Measurements from ENCODE around the gene RIN3. TPM values are rescaled to one million over a fixed set of nuclear protein-coding genes. Genes with fewer than 3 reads are reported as not detected.

Gene RIN3
- total and polyA plus RNA-seq, 2 donors (not counting 3 experiments of a cell fraction or from before 2014, with no cell fraction given): 5.1 to 20.8 TPM

GRCh38 chr14:92473261-92473968 is 40.2 kb upstream of the RIN3 start:
- H3K4me2 ChIP-seq (ENCODE audit: insufficient read depth, low read length): no peak overlapping the region
- H3K27ac ChIP-seq (ENCODE audit: insufficient read depth, low read depth, low read length): no peak overlapping the region
- TF ChIP-seq POLR2A (IDR thresholded peaks at IDR 0.05; ENCODE audit: low read depth, low read length): no peak
- TF ChIP-seq MYC (IDR thresholded peaks at IDR 0.05; ENCODE audit: low read depth, low read length): no peak
- no peak for TF ChIP-seq GATA2 (IDR thresholded peaks at IDR 0.05; ENCODE audit: insufficient read depth, insufficient read length, low read depth, low read length)
- TF ChIP-seq JUN (IDR thresholded peaks at IDR 0.05; ENCODE audit: borderline replicate concordance, insufficient read depth, insufficient read length, low read depth): no peak
- TF ChIP-seq FOS (IDR thresholded peaks at IDR 0.05; ENCODE audit: borderline replicate concordance, insufficient read depth, low read length): no peak
- TF ChIP-seq CTCF (IDR thresholded peaks at IDR 0.05; ENCODE audit: extremely low read depth in 1 of 2, insufficient read depth in 1 of 2, low read depth in 1 of 2, low read length in 2 of 2): no peak
- no TSS peak for BruUV-seq (replicated peaks)
- H3K27me3 ChIP-seq (ENCODE audit: control insufficient read depth in 2 of 2, insufficient read depth in 2 of 2, low read length in 2 of 2): peaks cover 0 to 2% of the 10 kb centered on the region in 2 experiments
- no peak for DNase-seq (ENCODE audit: low read depth, low spot score)
- CTCF ChIA-PET: interaction anchor here (0.5 to 1.8 kb wide), 4 partner anchors 8 to 62 kb away, joined by 3 to 5 read pairs (median 4); no protein-coding TSS in a partner anchor
- no peaks in the 10 kb centered on the region for H3K79me2 ChIP-seq (ENCODE audit: control insufficient read depth, insufficient read depth, low read length)
- H3K4me1 ChIP-seq (ENCODE audit: control insufficient read depth, extremely low read depth, insufficient read depth, low read length): no peaks in the 10 kb centered on the region
- POLR2A ChIA-PET: no interaction called here
- no peak for FAIRE-seq
- H3K4me3 ChIP-seq (replicated peaks in 1 of 3; ENCODE audit: insufficient read depth in 1 of 3, low read depth in 1 of 3, low read length in 3 of 3): no peak overlapping the region
- no peaks in the 10 kb centered on the region for H3K9me3 ChIP-seq (replicated peaks; ENCODE audit: control insufficient read depth, insufficient read depth, low read length)
- no peaks in the 10 kb centered on the region for H3K36me3 ChIP-seq (ENCODE audit: control insufficient read depth in 2 of 2, extremely low read depth in 1 of 2, insufficient read depth in 2 of 2, low read length in 2 of 2)
- dilution Hi-C loops (cut with MboI; ENCODE audit: extremely low pct_ligation_motif_present, low sequenced_read_pairs): no loop called here
- intact Hi-C loops (cut with micrococcal nuclease): no loop called here
- no peaks in the 10 kb centered on the region for H4K20me1 ChIP-seq (replicated peaks; ENCODE audit: control insufficient read depth, extremely low read depth, insufficient read depth, low read length)
- H3K9me1 ChIP-seq (replicated peaks; ENCODE audit: control insufficient read depth, extremely low read depth, insufficient read depth, low read length): no peaks in the 10 kb centered on the region
- no peak overlapping the region for H2AFZ ChIP-seq (ENCODE audit: low read depth, low read length)
- no peak overlapping the region for H3K9ac ChIP-seq (replicated peaks; ENCODE audit: extremely low read depth, insufficient read depth, low read length)
